SK-N-SH (cell line): ENCODE measurements around the gene CD38. TPM values are rescaled to one million over a fixed set of nuclear protein-coding genes. Genes with fewer than 3 reads are reported as not detected.

Source experiments
- CTCF ChIA-PET: fragments of 300-600, 350-600 bp; formaldehyde crosslinking; extraction: SDS; loops from one replicate; lab custom pipeline; 2021; lab: Yijun Ruan, JAX
- POLR2A ChIA-PET: fragments of 350-600 bp; sonication (Branson Sonifier 250); formaldehyde crosslinking; extraction: SDS; loops from one replicate; lab custom pipeline; 2020; ENCODE audit warnings: antibody characterized with exemption, inconsistent platforms; lab: Yijun Ruan, JAX
- DNase-seq: peaks from one replicate; pipeline ENCODE4 v3.0.0; 2012
- H2AFZ ChIP-seq: fragments of 200-600 bp; sonication (generic); 2 replicates; pipeline ENCODE4 v1.8.1; 2016; ENCODE audit warnings: antibody characterized with exemption, mild to moderate bottlenecking, low read depth
- H3F3A ChIP-seq: fragments of 200-600 bp; sonication (generic); replicated peaks from 2 replicates; pipeline ENCODE3; 2016; ENCODE audit warnings: antibody characterized with exemption, mild to moderate bottlenecking; ENCODE audit not compliant: insufficient read depth
- H3K27ac ChIP-seq, 2 experiments: fragments of 200-500 bp in 1 of 2; fragments of 200-600 bp in 1 of 2; sonication (Bioruptor generic) in 1 of 2; sonication (generic), shearing (Covaris generic) in 1 of 2; 2 replicates each; pipeline versions ENCODE4 v1.5.1 to v1.6.1; 2014 to 2016; ENCODE audit warnings: low read depth in 2 of 2, inconsistent platforms in 1 of 2, low read length in 1 of 2, mild to moderate bottlenecking in 1 of 2, mixed read lengths in 1 of 2
- H3K27me3 ChIP-seq: fragments of 200-600 bp; sonication (generic), shearing (Covaris generic); 2 replicates; pipeline ENCODE4 v1.6.1; 2016; ENCODE audit warnings: mixed run types; ENCODE audit not compliant: insufficient read depth
- H3K36me3 ChIP-seq, 2 experiments: fragments of 200-500 bp in 1 of 2; fragments of 200-600 bp in 1 of 2; sonication (Bioruptor generic) in 1 of 2; sonication (generic) in 1 of 2; replicated peaks in 1 of 2; 2 replicates each; pipeline versions ENCODE3 to v1.5.1; 2014 to 2016; ENCODE audit warnings: low read length in 1 of 2, mild to moderate bottlenecking in 1 of 2; ENCODE audit not compliant: insufficient read depth in 2 of 2, control insufficient read depth in 1 of 2
- H3K4me1 ChIP-seq, 2 experiments: fragments of 200-500 bp in 1 of 2; fragments of 200-600 bp in 1 of 2; sonication (Bioruptor generic) in 1 of 2; sonication (generic), shearing (Covaris generic) in 1 of 2; 2 replicates each; pipeline versions ENCODE4 v1.5.1 to v1.6.1; 2014 to 2016; ENCODE audit warnings: low read depth in 1 of 2, low read length in 1 of 2, mixed run types in 1 of 2; ENCODE audit not compliant: insufficient read depth in 2 of 2, control insufficient read depth in 1 of 2
- H3K4me2 ChIP-seq: fragments of 200-600 bp; sonication (generic), shearing (Covaris generic); 2 replicates; pipeline ENCODE4 v1.6.1; 2017; ENCODE audit warnings: mixed run types
- H3K4me3 ChIP-seq, 2 experiments: fragments of 200-500 bp in 1 of 2; fragments of 200-600 bp in 1 of 2; sonication (Bioruptor generic) in 1 of 2; sonication (generic), shearing (Covaris generic) in 1 of 2; 2 replicates each; pipeline versions ENCODE4 v1.5.1 to v1.8.1; 2014 to 2016; ENCODE audit warnings: low read depth in 2 of 2, inconsistent platforms in 1 of 2, low read length in 1 of 2, mild to moderate bottlenecking in 1 of 2, mixed read lengths in 1 of 2, moderate library complexity in 1 of 2
- H3K79me2 ChIP-seq: fragments of 200-600 bp; sonication (generic); 2 replicates; pipeline ENCODE4 v1.8.1; 2017; ENCODE audit warnings: mild to moderate bottlenecking; ENCODE audit not compliant: insufficient read depth
- H3K9ac ChIP-seq: fragments of 200-600 bp; sonication (generic); 2 replicates; pipeline ENCODE4 v1.6.1; 2017; ENCODE audit warnings: mixed run types
- H3K9me2 ChIP-seq: fragments of 200-600 bp; sonication (generic); 2 replicates; pipeline ENCODE4 v1.6.1; 2017; ENCODE audit warnings: mixed run types
- H3K9me3 ChIP-seq: fragments of 200-600 bp; sonication (generic); 2 replicates; pipeline ENCODE4 v1.6.1; 2017; ENCODE audit warnings: mixed run types, mild to moderate bottlenecking, moderate library complexity
- H4K20me1 ChIP-seq: fragments of 200-600 bp; sonication (generic); 2 replicates; pipeline ENCODE4 v1.6.1; 2017; ENCODE audit warnings: mild to moderate bottlenecking, mixed run types; ENCODE audit not compliant: insufficient read depth
- CHD2 ChIP-seq: fragments of 150-350 bp; IDR thresholded peaks from 2 replicates; pipeline ENCODE4 v1.6.1; 2018; ENCODE audit warnings: low read length; ENCODE audit not compliant: partially characterized antibody
- EZH2phosphoT487 ChIP-seq: fragments of 200-600 bp; sonication (generic); IDR thresholded peaks from 2 replicates; pipeline ENCODE4 v1.6.1; 2017; ENCODE audit warnings: low read depth, mixed run types, mild to moderate bottlenecking, antibody characterized with exemption, moderate library complexity, borderline replicate concordance
- FOXM1 ChIP-seq: IDR thresholded peaks from 2 replicates; pipeline ENCODE4 v1.4.0; 2012; ENCODE audit warnings: low read depth, mild to moderate bottlenecking
- IRF3 ChIP-seq: fragments of 150-350 bp; IDR thresholded peaks from 2 replicates; pipeline ENCODE4 v1.6.1; 2016; ENCODE audit warnings: mild to moderate bottlenecking, low read depth, low read length
- MEF2A ChIP-seq: IDR thresholded peaks from 2 replicates; pipeline ENCODE4 v1.4.0; 2012; ENCODE audit warnings: low read depth, borderline replicate concordance
- MXI1 ChIP-seq: IDR thresholded peaks from 2 replicates; pipeline ENCODE4 v1.6.1; 2012; ENCODE audit warnings: mild to moderate bottlenecking, low read depth, low read length, improper control_type of control experiment
- NFIC ChIP-seq: IDR thresholded peaks from 2 replicates; pipeline ENCODE4 v1.4.0; 2012; ENCODE audit warnings: borderline replicate concordance
- PBX3 ChIP-seq: IDR thresholded peaks from 2 replicates; pipeline ENCODE4; 2012
- POLR2AphosphoS5 ChIP-seq: IDR thresholded peaks from 2 replicates; pipeline ENCODE4 v1.6.1; 2012; ENCODE audit warnings: low read depth, low read length
- RCOR1 ChIP-seq: fragments of 150-350 bp; IDR thresholded peaks from 2 replicates; pipeline ENCODE4 v1.6.1; 2017; ENCODE audit warnings: antibody characterized with exemption, low read length
- REST ChIP-seq: IDR thresholded peaks from 2 replicates; pipeline ENCODE4 v1.6.1; 2012; ENCODE audit warnings: mild to moderate bottlenecking, low read depth, low read length, moderate library complexity
- RXRA ChIP-seq: IDR thresholded peaks from 2 replicates; pipeline ENCODE4 v1.4.0; 2012; ENCODE audit warnings: low read depth, mild to moderate bottlenecking, borderline replicate concordance
- SMC3 ChIP-seq: IDR thresholded peaks from 2 replicates; pipeline ENCODE4 v1.6.1; 2012; ENCODE audit warnings: low read depth, low read length, improper control_type of control experiment
- USF1 ChIP-seq: IDR thresholded peaks from 2 replicates; pipeline ENCODE4 v1.4.0; 2012; ENCODE audit warnings: low read depth, borderline replicate concordance
- WGBS: methylation state at CpG from one replicate; pipeline ENCODE4 v1.1.6; 2017; ENCODE audit warnings: low lambda C conversion rate; 5-methylcytosine and 5-hydroxymethylcytosine counted together
- polyA plus RNA-seq, 3 experiments: library from polyadenylated mRNA; depleted of rRNA; stranded (reverse); fragments of >200 nt; gene quantifications; 2 replicates each; pipeline ENCODE4 v1.2.3, GENCODE V29; 2012

The CD38 gene
- polyA plus RNA-seq, 1 of the 3 experiments (the other 2 are of a cell fraction): 0.02 TPM

GRCh38 chr4:15735536-15735935 is 42.6 kb upstream of the CD38 start:
- H3K36me3 ChIP-seq: no peaks in the 10 kb centered on the region

More at GRCh38 chr4:15735536-15735935, 42.6 kb upstream of the CD38 start:
- Histone ChIP-seq H3K27ac (no peak overlapping the region), H3K9me3 (no peaks in the 10 kb centered on the region), H3K79me2 (no peaks in the 10 kb centered on the region), H3K27me3 (no peaks in the 10 kb centered on the region), H3F3A (no peaks in the 10 kb centered on the region), H4K20me1 (no peaks in the 10 kb centered on the region), H3K9ac (no peak overlapping the region), H2AFZ (no peak overlapping the region), H3K9me2 (no peaks in the 10 kb centered on the region), H3K4me2 (no peak overlapping the region), H3K4me3 (no peak overlapping the region), H3K4me1 (0 out of 4 replicates have a peak, but pooled peaks cover 0 to 4% of the 10 kb centered on the region in 2 experiments)
- no peak for DNase-seq
- CTCF ChIA-PET: interaction anchor here (1.0 kb wide), 1 partner anchor 266 kb away, joined by 3 read pairs; no protein-coding TSS in a partner anchor
- no peak for TF ChIP-seq RXRA
- TF ChIP-seq PBX3: no peak
- TF ChIP-seq IRF3: no peak
- no peak for TF ChIP-seq REST
- no peak for TF ChIP-seq MXI1
- TF ChIP-seq POLR2AphosphoS5: no peak
- no peak for TF ChIP-seq CHD2
- no peak for TF ChIP-seq USF1
- TF ChIP-seq NFIC: no peak
- no peak for TF ChIP-seq EZH2phosphoT487
- TF ChIP-seq MEF2A: no peak
- TF ChIP-seq RCOR1: no peak
- no peak for TF ChIP-seq FOXM1
- no peak for TF ChIP-seq SMC3
- POLR2A ChIA-PET: no interaction called here
- 74% methylated on average over 6 of the region's 6 CpGs for WGBS
